ENCODE measurements around the gene CRB2. TPM values are rescaled to one million over a fixed set of nuclear protein-coding genes. Genes with fewer than 3 reads are reported as not detected.

CRB2 gene
- total and polyA plus RNA-seq, 8 donors = 0.02 to 0.08 TPM; not detected in 6

- H3K9me3 ChIP-seq = no peaks in the 10 kb centered on the region
- FAIRE-seq (no peak), ATAC-seq (no peak), DNase-seq (no peak)
- H3K27ac ChIP-seq = no peak overlapping the region
- H3K27me3 ChIP-seq = no peaks in the 10 kb centered on the region
- no peak for TF ChIP-seq CTCF (IDR thresholded peaks at IDR 0.05)
- H3K4me1 ChIP-seq = no peaks in the 10 kb centered on the region
- intact Hi-C loops (cut with DNase I) = no loop called here
- 86% methylated on average over 20 of the region's 20 CpGs for WGBS, 2 donors
- no peak overlapping the region for H3K4me3 ChIP-seq
- no peaks in the 10 kb centered on the region for H3K36me3 ChIP-seq
These were observed 51.3 kb downstream of the CRB2 start for GRCh38 chr9:123407217-123407851.

GRCh38 chr9:123408313-123409262, 52.6 kb downstream of the CRB2 start:
- no peaks in the 10 kb centered on the region for H3K4me1 ChIP-seq
- H3K27ac ChIP-seq = no peak overlapping the region
- no peak for ATAC-seq
- H3K36me3 ChIP-seq = no peaks in the 10 kb centered on the region
- WGBS, 2 donors = 88 to 95% methylated on average over 10 of the region's 10 CpGs
- H3K4me3 ChIP-seq = no peak overlapping the region
- intact Hi-C loops (cut with DNase I) = no loop called here
- DNase-seq = no peak
- H3K27me3 ChIP-seq = no peaks in the 10 kb centered on the region
- TF ChIP-seq CTCF (IDR thresholded peaks at IDR 0.05) = no peak
- H3K9me3 ChIP-seq = no peaks in the 10 kb centered on the region
- no peak for FAIRE-seq

- Histone ChIP-seq H3K4me3 (no peak overlapping the region), H3K27ac (no peak overlapping the region), H3K27me3 (no peaks in the 10 kb centered on the region), H3K9me3 (no peaks in the 10 kb centered on the region), H3K4me1 (no peaks in the 10 kb centered on the region), H3K36me3 (no peaks in the 10 kb centered on the region)
- no peak for DNase-seq
- intact Hi-C loops (cut with DNase I) = no loop called here
- TF ChIP-seq CTCF (IDR thresholded peaks at IDR 0.05) = no peak
- ATAC-seq = no peak
- WGBS, 2 donors = 84 to 93% methylated on average over 12 of the region's 12 CpGs
- no peak for FAIRE-seq
These were observed 54.4 kb downstream of the CRB2 start for GRCh38 chr9:123410281-123410910.

- 93 to 96% methylated on average over 10 of the region's 10 CpGs for WGBS, 2 donors
- Histone ChIP-seq H3K9me3 (no peaks in the 10 kb centered on the region), H3K36me3 (no peaks in the 10 kb centered on the region), H3K27ac (no peak overlapping the region), H3K4me1 (no peaks in the 10 kb centered on the region), H3K4me3 (no peak overlapping the region), H3K27me3 (no peaks in the 10 kb centered on the region)
- DNase-seq (no peak), FAIRE-seq (no peak), ATAC-seq (no peak)
- intact Hi-C loops (cut with DNase I) = no loop called here
- no peak for TF ChIP-seq CTCF (IDR thresholded peaks at IDR 0.05)
These were observed 55.2 kb downstream of the CRB2 start for GRCh38 chr9:123411191-123411590.
